Breast epithelium (tissue), 4 donors: ENCODE measurements around the gene LYPD6B. TPM values are rescaled to one million over a fixed set of nuclear protein-coding genes. Genes with fewer than 3 reads are reported as not detected.

Source experiments
- DNase-seq, 2 donors: peaks; one replicate each; pipeline ENCODE4 v3.0.0-alpha.2; 2019; ENCODE audit warnings: low spot score in 2 of 2
- H3K27ac ChIP-seq, 2 donors: fragments of 200-600 bp; sonication (generic) in 1 of 2; one replicate each; pipeline ENCODE4 v1.5.1; 2016 to 2019; ENCODE audit warnings: mild to moderate bottlenecking in 1 of 2
- H3K27me3 ChIP-seq, 2 donors: fragments of 200-600 bp; sonication (generic) in 1 of 2; one replicate each; pipeline versions ENCODE4 v1.5.1 to v1.6.0; 2017 to 2019; ENCODE audit warnings: control low read depth in 1 of 2, mild to moderate bottlenecking in 1 of 2
- H3K36me3 ChIP-seq: fragments of 200-600 bp; one replicate; pipeline ENCODE4 v1.5.1; 2019
- H3K4me1 ChIP-seq, 2 donors: fragments of 200-600 bp; sonication (generic); one replicate each; pipeline ENCODE4 v1.5.1; 2016 to 2019; ENCODE audit warnings: control low read depth in 1 of 2
- H3K4me3 ChIP-seq, 3 donors: fragments of 200-600 bp; sonication (generic); 1 replicate in 2 of 3; 2 replicates in 1 of 3; pipeline ENCODE4 v1.5.1; 2016 to 2019; ENCODE audit warnings: mild to moderate bottlenecking in 3 of 3, moderate library complexity in 2 of 3
- H3K9me3 ChIP-seq, 2 donors: fragments of 200-600 bp; sonication (generic) in 1 of 2; one replicate each; pipeline ENCODE4 v1.5.1; 2016 to 2019; ENCODE audit warnings: control low read depth in 1 of 2
- CTCF ChIP-seq, 3 donors: fragments of 450-650 bp; IDR thresholded peaks; one replicate each; pipeline ENCODE4 v1.5.1; 2016 to 2017; ENCODE audit warnings: antibody characterized with exemption in 3 of 3, mild to moderate bottlenecking in 3 of 3, moderate library complexity in 3 of 3
- POLR2A ChIP-seq: fragments of 450-650 bp; IDR thresholded peaks from one replicate; pipeline ENCODE4 v1.6.1; 2016; ENCODE audit warnings: antibody characterized with exemption, mild to moderate bottlenecking, moderate library complexity
- POLR2AphosphoS5 ChIP-seq, 3 donors: sonication (generic); formaldehyde crosslinking; IDR thresholded peaks; one replicate each; pipeline ENCODE4 v1.6.1; 2017; ENCODE audit warnings: antibody characterized with exemption in 3 of 3
- intact Hi-C: fragments of 100-400 bp; cut with DNase I; formaldehyde crosslinking; loops from one replicate; pipeline ENCODE4 v1.15.1; 2023; ENCODE audit warnings: low total_unique reads
- total RNA-seq, 3 donors: library from RNA; depleted of rRNA; stranded (reverse); fragments of >200 nt; gene quantifications; one replicate each; pipeline ENCODE4 v1.1.0, GENCODE V29; 2016

LYPD6B gene
- total RNA-seq, 3 donors from 2014 or later: 0.32 to 41.4 (median 21.0) TPM

DNA sequence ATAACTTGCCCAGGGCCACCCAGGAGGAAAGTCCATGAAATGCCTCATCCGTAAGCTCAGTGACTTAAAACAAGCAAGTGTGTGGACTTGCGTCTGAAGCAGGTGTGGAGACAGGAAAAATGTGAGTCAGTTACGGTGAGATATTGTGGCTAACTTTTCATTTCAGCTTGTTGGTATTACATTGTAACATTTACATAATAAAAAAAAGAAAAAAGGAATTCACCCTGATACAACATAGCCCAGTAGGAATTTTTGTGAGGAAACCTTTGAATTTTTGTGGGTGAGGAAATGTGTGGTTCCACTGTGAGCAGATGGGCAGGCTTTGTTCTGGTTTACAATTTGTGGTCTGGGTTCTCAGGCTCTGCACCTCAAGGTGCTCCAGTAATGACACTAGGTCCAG lies 33.7 kb upstream of the LYPD6B start:
- Histone ChIP-seq H3K9me3 (no peaks in the 10 kb centered on the region), H3K27me3 (no peaks in the 10 kb centered on the region), H3K36me3 (no peaks in the 10 kb centered on the region), H3K4me1 (peaks cover 8 to 19% of the 10 kb centered on the region in 2 donors), H3K4me3 (peak overlapping the region in 1 of 3 donors; percentile 8), H3K27ac (peak overlapping the region; percentile 46 to 84)
- intact Hi-C loops: loop anchor here (1.0 to 5.0 kb wide), 2 partner anchors 10 to 558 kb away; no protein-coding TSS in a partner anchor
- no peak for DNase-seq
- TF ChIP-seq POLR2AphosphoS5 (IDR thresholded peaks at IDR 0.05) (no peak), POLR2A (no peak), CTCF (IDR thresholded peaks at IDR 0.05) (no peak)

DNA sequence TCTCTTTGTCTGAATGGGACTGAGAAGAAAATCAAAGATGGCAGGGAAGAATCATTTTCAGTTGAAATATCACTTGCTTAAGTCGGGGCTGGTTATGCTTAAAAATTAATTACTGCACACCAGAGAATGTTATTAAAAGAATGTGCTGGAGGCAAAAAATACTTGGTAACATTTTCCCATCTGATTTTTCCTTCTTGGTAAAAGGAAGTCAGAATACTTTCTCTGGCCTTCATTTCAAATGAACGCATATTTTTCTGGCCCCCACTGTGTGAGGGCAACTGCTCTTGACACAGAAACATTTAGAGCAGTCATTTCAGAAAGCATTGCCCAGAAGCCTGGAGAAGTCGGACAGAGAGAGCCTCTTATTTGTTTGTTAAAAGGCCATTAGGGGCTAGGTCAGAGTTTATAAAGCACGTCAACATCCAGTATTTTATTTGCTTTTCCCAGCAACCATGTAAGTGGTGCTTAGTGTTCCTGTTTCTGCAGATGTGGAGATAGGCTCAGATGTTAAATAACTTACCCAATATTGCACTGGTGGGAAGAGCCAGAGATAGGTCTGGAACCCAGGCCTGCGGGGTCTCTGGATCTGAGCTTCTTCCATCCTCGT lies 32.9 kb upstream of the LYPD6B start:
- Histone ChIP-seq H3K4me1 (peaks cover 8 to 19% of the 10 kb centered on the region in 2 donors), H3K36me3 (no peaks in the 10 kb centered on the region), H3K4me3 (no peak overlapping the region), H3K27ac (peak overlapping the region; percentile 59 to 84), H3K9me3 (no peaks in the 10 kb centered on the region), H3K27me3 (no peaks in the 10 kb centered on the region)
- no peak for DNase-seq
- intact Hi-C loops: no loop called here
- no peak for TF ChIP-seq POLR2A
- TF ChIP-seq CTCF (IDR thresholded peaks at IDR 0.05): no peak
- TF ChIP-seq POLR2AphosphoS5 (IDR thresholded peaks at IDR 0.05): no peak

DNA sequence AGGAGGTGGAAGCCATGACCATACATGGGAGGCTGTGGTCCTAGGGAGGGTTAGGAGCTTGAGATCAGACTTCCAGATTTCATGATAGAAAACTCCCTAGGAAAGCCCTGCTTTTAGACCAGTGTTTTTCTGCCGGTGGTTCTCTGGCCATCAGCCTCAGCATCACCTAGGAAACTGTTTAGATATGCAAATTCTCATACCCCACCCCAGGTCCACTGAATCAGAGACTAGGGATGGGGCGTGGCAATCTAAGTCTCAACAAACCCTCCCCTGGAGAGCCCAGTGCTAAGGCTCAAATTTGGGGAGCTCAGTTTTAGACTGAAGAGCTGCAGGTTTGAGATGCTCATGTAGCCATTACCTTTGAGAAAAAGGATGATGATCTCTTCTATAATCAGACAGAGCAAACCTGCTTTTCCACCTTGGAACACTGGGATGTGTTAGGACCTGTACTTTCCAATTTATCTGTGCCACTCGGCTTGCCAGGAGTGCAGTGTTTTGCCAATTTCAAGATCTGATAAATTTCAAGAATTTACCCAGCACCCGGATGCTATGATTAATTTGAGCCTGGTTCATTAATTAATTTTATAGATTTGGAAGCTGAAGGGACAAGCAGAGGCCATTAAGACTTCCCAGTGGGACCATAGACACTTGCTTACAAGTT lies 31.5 kb upstream of the LYPD6B start:
- no peak overlapping the region for H3K4me3 ChIP-seq
- peak overlapping the region; percentile 59 to 84 for H3K27ac ChIP-seq
- H3K36me3 ChIP-seq: no peaks in the 10 kb centered on the region
- peak in 1 of 2 donors; percentile 43 for DNase-seq
- no peaks in the 10 kb centered on the region for H3K27me3 ChIP-seq
- no peak for TF ChIP-seq POLR2AphosphoS5 (IDR thresholded peaks at IDR 0.05)
- TF ChIP-seq POLR2A: no peak
- no peak for TF ChIP-seq CTCF (IDR thresholded peaks at IDR 0.05)
- intact Hi-C loops: no loop called here
- H3K9me3 ChIP-seq: no peaks in the 10 kb centered on the region
- H3K4me1 ChIP-seq: peaks cover 8 to 19% of the 10 kb centered on the region in 2 donors

- DNase-seq: no peak
- H3K4me1 ChIP-seq: peaks cover 8 to 19% of the 10 kb centered on the region in 2 donors
- no peak for TF ChIP-seq POLR2A
- TF ChIP-seq POLR2AphosphoS5 (IDR thresholded peaks at IDR 0.05): no peak
- no peak for TF ChIP-seq CTCF (IDR thresholded peaks at IDR 0.05)
- H3K27me3 ChIP-seq: no peaks in the 10 kb centered on the region
- H3K9me3 ChIP-seq: no peaks in the 10 kb centered on the region
- intact Hi-C loops: no loop called here
- no peaks in the 10 kb centered on the region for H3K36me3 ChIP-seq
- no peak overlapping the region for H3K27ac ChIP-seq
- H3K4me3 ChIP-seq: no peak overlapping the region
Measured at GRCh38 chr2:149008381-149008780, 30.1 kb upstream of the LYPD6B start.
